ENCODE results near the gene KLHL25. TPM values are rescaled to one million over a fixed set of nuclear protein-coding genes. Genes with fewer than 3 reads are reported as not detected.

Gene KLHL25
- total RNA-seq, 1 experiment from 2014 or later: 18.4 TPM

DNA sequence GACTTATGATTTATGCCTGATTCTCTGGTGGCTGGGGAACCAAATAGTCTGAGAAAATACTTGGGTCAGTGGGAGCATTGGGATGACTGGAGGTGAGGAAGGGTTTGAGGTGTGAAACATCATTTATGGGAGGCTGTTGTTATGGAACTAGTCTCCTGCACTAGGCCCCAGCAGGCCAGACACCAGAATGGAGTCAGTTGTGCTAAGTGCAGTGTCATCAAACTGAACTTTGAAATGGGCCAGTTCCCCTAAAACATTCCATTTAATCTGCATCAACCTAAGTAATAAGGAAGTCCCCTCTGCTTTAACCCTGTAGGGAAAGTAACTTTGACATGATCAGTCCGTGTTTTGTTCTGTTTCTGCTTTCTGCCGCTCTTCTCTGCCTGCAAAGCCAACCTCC, 44.9 kb upstream of the KLHL25 start:
- H3K4ac ChIP-seq (ENCODE audit: low read depth, low read length): no peak overlapping the region
- no peak overlapping the region for H3K9ac ChIP-seq (ENCODE audit: extremely low read depth, insufficient read length, low read length)
- H3K18ac ChIP-seq (ENCODE audit: insufficient read length, low read depth, low read length): no peak overlapping the region
- no peak overlapping the region for H3K4me2 ChIP-seq (ENCODE audit: insufficient read depth, insufficient read length, low read length)
- no peak overlapping the region for H3T11ph ChIP-seq (ENCODE audit: low read length)
- H3K27me3 ChIP-seq (ENCODE audit: insufficient read depth, low read length): no peaks in the 10 kb centered on the region
- Mint-ChIP-seq H3K36me3 (ENCODE audit: insufficient read depth in 1 of 3, low read depth in 3 of 3) (no peaks in the 10 kb centered on the region), H3K4me1 (peaks cover 16 to 26% of the 10 kb centered on the region in 2 experiments), H3K9me3 (no peaks in the 10 kb centered on the region), H3K27ac (no peak overlapping the region), H3K27me3 (ENCODE audit: low read depth) (peaks cover 39% of the 10 kb centered on the region), H3K4me3 (no peak overlapping the region; a peak in 1 of 5 replicates)
- H2BK5ac ChIP-seq (ENCODE audit: insufficient read length, low read length): no peak overlapping the region
- no peak overlapping the region for H2BK15ac ChIP-seq (ENCODE audit: low read depth, low read length)
- no CpG with 5 or more reads among the region's 2 CpGs for WGBS (ENCODE audit: extremely low coverage, insufficient read length, low lambda C conversion rate)
- no peaks in the 10 kb centered on the region for H4K20me1 ChIP-seq (ENCODE audit: control insufficient read depth, insufficient read depth, insufficient read length)
- TF ChIP-seq, protein P1, sequence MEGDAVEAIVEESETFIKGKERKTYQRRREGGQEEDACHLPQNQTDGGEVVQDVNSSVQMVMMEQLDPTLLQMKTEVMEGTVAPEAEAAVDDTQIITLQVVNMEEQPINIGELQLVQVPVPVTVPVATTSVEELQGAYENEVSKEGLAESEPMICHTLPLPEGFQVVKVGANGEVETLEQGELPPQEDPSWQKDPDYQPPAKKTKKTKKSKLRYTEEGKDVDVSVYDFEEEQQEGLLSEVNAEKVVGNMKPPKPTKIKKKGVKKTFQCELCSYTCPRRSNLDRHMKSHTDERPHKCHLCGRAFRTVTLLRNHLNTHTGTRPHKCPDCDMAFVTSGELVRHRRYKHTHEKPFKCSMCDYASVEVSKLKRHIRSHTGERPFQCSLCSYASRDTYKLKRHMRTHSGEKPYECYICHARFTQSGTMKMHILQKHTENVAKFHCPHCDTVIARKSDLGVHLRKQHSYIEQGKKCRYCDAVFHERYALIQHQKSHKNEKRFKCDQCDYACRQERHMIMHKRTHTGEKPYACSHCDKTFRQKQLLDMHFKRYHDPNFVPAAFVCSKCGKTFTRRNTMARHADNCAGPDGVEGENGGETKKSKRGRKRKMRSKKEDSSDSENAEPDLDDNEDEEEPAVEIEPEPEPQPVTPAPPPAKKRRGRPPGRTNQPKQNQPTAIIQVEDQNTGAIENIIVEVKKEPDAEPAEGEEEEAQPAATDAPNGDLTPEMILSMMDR (conservative IDR thresholded peaks at IDR 0.05): no peak
- no peaks in the 10 kb centered on the region for H3K79me2 ChIP-seq (ENCODE audit: insufficient read depth, low read length)
- no peak overlapping the region for H3K56ac ChIP-seq (ENCODE audit: insufficient read length, low read depth, low read length)
- no peaks in the 10 kb centered on the region for H3K79me1 ChIP-seq (ENCODE audit: insufficient read depth, low read depth, low read length, poor library complexity, severe bottlenecking)
- H4K5ac ChIP-seq (ENCODE audit: insufficient read length, low read depth, low read length): no peak overlapping the region
- no peak overlapping the region for H2AK5ac ChIP-seq (ENCODE audit: insufficient read length, low read length)
- no peak overlapping the region for H4K91ac ChIP-seq (ENCODE audit: insufficient read length, low read depth, low read length)
- no peak overlapping the region for H3K27ac ChIP-seq (ENCODE audit: insufficient read length, low read depth, low read length)
- peaks cover 7% of the 10 kb centered on the region; the same call in 1 of the 2 replicates for H3K4me1 ChIP-seq (ENCODE audit: insufficient read depth, low read length)
- H3K23ac ChIP-seq (ENCODE audit: insufficient read length, low read depth, low read length): no peak overlapping the region
- DNase-seq: no peak
- H4K8ac ChIP-seq (replicated peaks; ENCODE audit: insufficient read length, low read depth, low read length): no peak overlapping the region
- no peak overlapping the region for H2BK120ac ChIP-seq (ENCODE audit: low read depth, low read length, poor library complexity, severe bottlenecking)
- H2BK12ac ChIP-seq (ENCODE audit: insufficient read length, low read depth, low read length): no peak overlapping the region
- H2AFZ ChIP-seq (ENCODE audit: low read length): no peak overlapping the region
- H3K14ac ChIP-seq (ENCODE audit: insufficient read depth, low read length): no peak overlapping the region
- no peak overlapping the region for H2BK20ac ChIP-seq (ENCODE audit: low read depth, low read length, poor library complexity, severe bottlenecking)
- H3K23me2 ChIP-seq (ENCODE audit: insufficient read length, low read depth, low read length, poor library complexity, severe bottlenecking): no peaks in the 10 kb centered on the region
- H3K9me3 ChIP-seq (ENCODE audit: control insufficient read depth, low read depth, low read length): no peaks in the 10 kb centered on the region
